Astrocyte of the cerebellum (primary cell): ENCODE data around the gene ZSCAN12.
"Not testable (repeated sequence)": the region's sequence is repeated elsewhere in the genome, so short reads cannot be mapped to it uniquely, and the experiment has no call there.

Source experiments
- DNase-seq: peaks from one replicate; pipeline ENCODE4 v3.0.0-alpha.2; 2011; ENCODE audit warnings: low read depth
- H3K4me3 ChIP-seq: 2 replicates; pipeline ENCODE4 v1.5.1; 2011; ENCODE audit warnings: mild to moderate bottlenecking, low read depth, low read length, moderate library complexity
- CTCF ChIP-seq: IDR thresholded peaks from 2 replicates; pipeline ENCODE4 v1.5.1; 2012; ENCODE audit warnings: low read length, low read depth, moderate library complexity, mild to moderate bottlenecking; ENCODE audit errors: missing control alignments
- in situ Hi-C: cut with HindIII; loops from 2 replicates; pipeline ENCODE4 v1.10.0; 2017; ENCODE audit warnings: low sequenced_read_pairs

ZSCAN12 gene

GRCh38 chr6:28413681-28414080, 14.1 kb upstream of the ZSCAN12 start:
- in situ Hi-C loops: no loop called here
- no peak overlapping the region for H3K4me3 ChIP-seq
- no peak for DNase-seq
- TF ChIP-seq CTCF: no peak

GRCh38 chr6:28410767-28411166, 11.2 kb upstream of the ZSCAN12 start:
- in situ Hi-C loops: no loop called here
- TF ChIP-seq CTCF: no peak
- no peak overlapping the region for H3K4me3 ChIP-seq
- DNase-seq: no peak

DNA sequence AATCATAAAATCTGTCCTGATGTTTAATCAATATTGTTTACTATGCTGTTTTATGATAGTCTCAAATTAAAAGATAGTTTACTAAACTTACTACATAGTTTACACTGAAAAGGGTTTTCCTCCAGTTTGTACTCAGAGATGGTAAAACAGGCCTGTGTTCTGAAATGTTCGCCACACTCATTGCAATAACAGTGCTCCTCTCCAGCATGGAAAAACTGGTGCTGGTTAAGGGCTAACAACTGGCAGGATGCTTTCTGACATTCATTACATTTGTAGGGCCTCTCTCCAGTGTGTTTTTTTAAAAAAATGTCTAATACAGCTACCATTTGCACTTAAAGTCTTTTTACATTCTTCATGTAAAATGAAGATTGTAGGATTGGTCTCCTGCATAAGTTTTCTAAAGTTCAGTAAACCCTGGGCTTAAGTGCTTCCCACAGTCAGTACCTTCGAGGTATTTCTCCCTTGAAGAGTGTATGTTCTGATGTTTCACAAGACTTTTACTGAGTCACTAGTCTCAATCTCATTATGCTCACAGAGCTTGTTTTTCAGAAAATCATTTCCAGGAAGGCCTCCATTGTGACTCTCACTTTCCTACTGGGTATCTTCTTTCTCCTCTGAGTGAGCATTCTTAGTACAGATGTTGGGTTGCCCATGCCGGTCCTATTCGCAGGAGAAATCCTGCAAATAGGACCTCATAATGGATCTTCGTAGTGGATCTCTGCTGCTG, 8.7 kb upstream of the ZSCAN12 start:
- in situ Hi-C loops: no loop called here
- no peak overlapping the region for H3K4me3 ChIP-seq
- TF ChIP-seq CTCF: no peak
- DNase-seq: no peak

DNA sequence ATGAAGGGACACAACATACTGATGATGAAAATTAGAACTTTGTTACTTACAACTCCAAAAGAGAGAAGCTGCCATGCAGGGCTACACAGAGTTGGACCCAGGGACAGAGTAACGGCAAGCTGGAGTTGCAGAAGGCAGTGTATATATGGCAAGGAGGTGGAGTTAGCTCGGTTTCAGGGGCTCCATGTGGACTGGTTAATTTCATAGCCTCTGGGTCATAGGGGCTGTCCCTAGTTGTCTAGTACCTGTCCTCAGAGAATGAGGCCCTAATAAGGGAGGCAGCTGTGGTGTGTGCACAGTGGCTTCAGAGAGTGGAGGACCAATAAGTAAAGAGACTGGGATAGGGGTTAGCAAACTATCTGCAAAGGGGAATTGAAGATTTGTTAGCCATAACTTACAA, 7.9 kb upstream of the ZSCAN12 start:
- TF ChIP-seq CTCF: no peak
- DNase-seq: no peak
- in situ Hi-C loops: no loop called here
- no peak overlapping the region for H3K4me3 ChIP-seq

GRCh38 chr6:28403923-28404322, 4.4 kb upstream of the ZSCAN12 start:
- DNase-seq, in situ Hi-C loops: not testable (repeated sequence)

DNA sequence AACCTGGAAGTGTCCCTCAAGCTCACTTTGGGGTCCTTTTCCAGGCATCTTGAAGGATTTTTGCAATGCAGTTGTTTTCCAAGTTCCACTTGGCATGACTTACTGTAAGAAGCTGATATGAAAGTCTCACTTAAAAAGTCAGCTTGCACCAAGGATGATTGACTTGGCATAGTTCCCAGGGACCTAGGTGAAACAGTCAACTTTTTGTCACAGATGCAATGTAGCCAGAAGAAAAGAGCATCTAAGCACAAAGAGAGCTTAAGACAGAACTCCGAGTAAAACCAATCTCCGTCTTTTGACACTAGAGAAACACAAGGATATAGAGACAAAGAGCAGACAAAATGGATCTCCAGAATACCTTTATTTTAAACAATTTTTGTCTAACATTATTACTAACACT, 2.6 kb upstream of the ZSCAN12 start:
- no peak for TF ChIP-seq CTCF
- in situ Hi-C loops: no loop called here

More at GRCh38 chr6:28403923-28404322, 4.4 kb upstream of the ZSCAN12 start:
- not testable (repeated sequence) for H3K4me3 ChIP-seq

DNA sequence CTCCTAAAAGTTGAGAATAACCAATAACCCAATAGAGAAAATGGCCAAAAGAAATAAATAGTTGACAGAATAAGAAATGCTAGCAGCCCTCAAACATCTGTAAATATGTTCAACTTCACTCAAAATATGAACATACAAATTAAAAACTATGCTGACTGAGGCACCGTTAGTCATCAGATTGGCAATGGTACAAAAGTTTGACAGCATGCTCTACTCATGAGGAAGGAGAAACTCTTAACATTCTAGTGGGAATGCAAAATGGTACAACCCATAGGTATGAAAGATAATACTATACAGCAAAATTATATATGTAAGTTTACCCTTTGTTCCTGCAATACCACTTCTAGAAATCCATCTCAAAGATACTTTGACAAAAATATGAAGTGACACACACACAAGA, 1.6 kb upstream of the ZSCAN12 start:
- DNase-seq: no peak
- TF ChIP-seq CTCF: no peak
- in situ Hi-C loops: no loop called here
- no peak overlapping the region for H3K4me3 ChIP-seq

More for the DNA sequence above, 2.6 kb upstream of the ZSCAN12 start:
- H3K4me3 ChIP-seq: no peak overlapping the region
- DNase-seq: no peak
